ENCODE data around the gene TMPRSS4.

TMPRSS4 gene

DNA sequence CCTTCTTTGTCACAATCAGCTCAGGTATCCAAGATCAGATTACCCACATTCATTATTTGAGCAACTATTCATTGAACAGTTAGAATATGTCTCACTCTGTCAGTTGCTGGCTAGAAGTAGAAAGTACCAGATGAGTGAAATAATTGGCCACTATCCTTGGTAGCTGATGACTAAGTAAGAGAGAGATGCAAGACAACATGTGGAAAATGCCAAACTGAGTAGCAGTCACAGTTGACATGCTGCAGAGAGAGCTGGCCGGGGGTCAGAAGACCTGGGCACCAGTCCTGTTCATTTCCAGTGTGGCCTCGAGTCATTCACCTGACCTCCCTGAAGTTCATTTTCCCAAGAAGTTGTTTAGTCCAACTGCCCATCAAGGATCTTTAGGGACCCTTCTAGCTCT, 32.4 kb downstream of the TMPRSS4 start:
- Histone ChIP-seq H3K27ac (ENCODE audit: low read length) (no peak overlapping the region), H3K36me3 (replicated peaks; ENCODE audit: low read depth, low read length) (no peaks in the 10 kb centered on the region), H3K9me3 (ENCODE audit: insufficient read depth, low read length) (no peaks in the 10 kb centered on the region), H3K4me2 (ENCODE audit: low read length) (no peak overlapping the region), H3K4me1 (ENCODE audit: low read length) (no peaks in the 10 kb centered on the region), H3K27me3 (ENCODE audit: low read depth, low read length) (no peaks in the 10 kb centered on the region), H2AFZ (ENCODE audit: low read depth, low read length) (no peak overlapping the region), H3K9ac (ENCODE audit: low read length) (no peak overlapping the region), H3K79me2 (ENCODE audit: low read length) (no peaks in the 10 kb centered on the region), H3K4me3 (ENCODE audit: low read length) (no peak overlapping the region), H4K20me1 (ENCODE audit: insufficient read depth, low read length) (no peaks in the 10 kb centered on the region)
- no peak for TF ChIP-seq EZH2phosphoT487 (IDR thresholded peaks at IDR 0.05; ENCODE audit: low read depth)
- TF ChIP-seq, protein P1, sequence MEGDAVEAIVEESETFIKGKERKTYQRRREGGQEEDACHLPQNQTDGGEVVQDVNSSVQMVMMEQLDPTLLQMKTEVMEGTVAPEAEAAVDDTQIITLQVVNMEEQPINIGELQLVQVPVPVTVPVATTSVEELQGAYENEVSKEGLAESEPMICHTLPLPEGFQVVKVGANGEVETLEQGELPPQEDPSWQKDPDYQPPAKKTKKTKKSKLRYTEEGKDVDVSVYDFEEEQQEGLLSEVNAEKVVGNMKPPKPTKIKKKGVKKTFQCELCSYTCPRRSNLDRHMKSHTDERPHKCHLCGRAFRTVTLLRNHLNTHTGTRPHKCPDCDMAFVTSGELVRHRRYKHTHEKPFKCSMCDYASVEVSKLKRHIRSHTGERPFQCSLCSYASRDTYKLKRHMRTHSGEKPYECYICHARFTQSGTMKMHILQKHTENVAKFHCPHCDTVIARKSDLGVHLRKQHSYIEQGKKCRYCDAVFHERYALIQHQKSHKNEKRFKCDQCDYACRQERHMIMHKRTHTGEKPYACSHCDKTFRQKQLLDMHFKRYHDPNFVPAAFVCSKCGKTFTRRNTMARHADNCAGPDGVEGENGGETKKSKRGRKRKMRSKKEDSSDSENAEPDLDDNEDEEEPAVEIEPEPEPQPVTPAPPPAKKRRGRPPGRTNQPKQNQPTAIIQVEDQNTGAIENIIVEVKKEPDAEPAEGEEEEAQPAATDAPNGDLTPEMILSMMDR (IDR thresholded peaks at IDR 0.05; ENCODE audit: low read depth, low read length): no peak

GRCh38 chr11:118111019-118111743, 34.3 kb downstream of the TMPRSS4 start:
- H3K4me1 ChIP-seq (ENCODE audit: low read length): no peaks in the 10 kb centered on the region
- no peak overlapping the region for H3K4me2 ChIP-seq (ENCODE audit: low read length)
- H3K9me3 ChIP-seq (ENCODE audit: insufficient read depth, low read length): no peaks in the 10 kb centered on the region
- H2AFZ ChIP-seq (ENCODE audit: low read depth, low read length): no peak overlapping the region
- no peak overlapping the region for H3K4me3 ChIP-seq (ENCODE audit: low read length)
- H3K27me3 ChIP-seq (ENCODE audit: low read depth, low read length): no peaks in the 10 kb centered on the region; the same call in 1 of the 2 replicates
- no peak for TF ChIP-seq EZH2phosphoT487 (IDR thresholded peaks at IDR 0.05; ENCODE audit: low read depth)
- TF ChIP-seq, protein P1 (IDR thresholded peaks at IDR 0.05; ENCODE audit: low read depth, low read length): no peak
- no peak overlapping the region for H3K9ac ChIP-seq (ENCODE audit: low read length)
- no peaks in the 10 kb centered on the region for H4K20me1 ChIP-seq (ENCODE audit: insufficient read depth, low read length)
- no peak overlapping the region for H3K27ac ChIP-seq (ENCODE audit: low read length)
- no peaks in the 10 kb centered on the region for H3K79me2 ChIP-seq (ENCODE audit: low read length)
- no peaks in the 10 kb centered on the region for H3K36me3 ChIP-seq (replicated peaks; ENCODE audit: low read depth, low read length)

- H3K79me2 ChIP-seq (ENCODE audit: low read length): no peaks in the 10 kb centered on the region
- no peak overlapping the region for H2AFZ ChIP-seq (ENCODE audit: low read depth, low read length)
- H3K4me3 ChIP-seq (ENCODE audit: low read length): no peak overlapping the region
- no peak overlapping the region for H3K27ac ChIP-seq (ENCODE audit: low read length)
- no peaks in the 10 kb centered on the region for H3K36me3 ChIP-seq (replicated peaks; ENCODE audit: low read depth, low read length)
- no peaks in the 10 kb centered on the region; the same call in 1 of the 2 replicates for H3K27me3 ChIP-seq (ENCODE audit: low read depth, low read length)
- no peaks in the 10 kb centered on the region for H3K4me1 ChIP-seq (ENCODE audit: low read length)
- TF ChIP-seq, protein P1 (IDR thresholded peaks at IDR 0.05; ENCODE audit: low read depth, low read length): no peak
- TF ChIP-seq EZH2phosphoT487 (IDR thresholded peaks at IDR 0.05; ENCODE audit: low read depth): no peak
- no peak overlapping the region for H3K9ac ChIP-seq (ENCODE audit: low read length)
- H4K20me1 ChIP-seq (ENCODE audit: insufficient read depth, low read length): no peaks in the 10 kb centered on the region
- H3K9me3 ChIP-seq (ENCODE audit: insufficient read depth, low read length): no peaks in the 10 kb centered on the region
- H3K4me2 ChIP-seq (ENCODE audit: low read length): no peak overlapping the region
Measured at GRCh38 chr11:118111744-118112035, 34.8 kb downstream of the TMPRSS4 start.

DNA sequence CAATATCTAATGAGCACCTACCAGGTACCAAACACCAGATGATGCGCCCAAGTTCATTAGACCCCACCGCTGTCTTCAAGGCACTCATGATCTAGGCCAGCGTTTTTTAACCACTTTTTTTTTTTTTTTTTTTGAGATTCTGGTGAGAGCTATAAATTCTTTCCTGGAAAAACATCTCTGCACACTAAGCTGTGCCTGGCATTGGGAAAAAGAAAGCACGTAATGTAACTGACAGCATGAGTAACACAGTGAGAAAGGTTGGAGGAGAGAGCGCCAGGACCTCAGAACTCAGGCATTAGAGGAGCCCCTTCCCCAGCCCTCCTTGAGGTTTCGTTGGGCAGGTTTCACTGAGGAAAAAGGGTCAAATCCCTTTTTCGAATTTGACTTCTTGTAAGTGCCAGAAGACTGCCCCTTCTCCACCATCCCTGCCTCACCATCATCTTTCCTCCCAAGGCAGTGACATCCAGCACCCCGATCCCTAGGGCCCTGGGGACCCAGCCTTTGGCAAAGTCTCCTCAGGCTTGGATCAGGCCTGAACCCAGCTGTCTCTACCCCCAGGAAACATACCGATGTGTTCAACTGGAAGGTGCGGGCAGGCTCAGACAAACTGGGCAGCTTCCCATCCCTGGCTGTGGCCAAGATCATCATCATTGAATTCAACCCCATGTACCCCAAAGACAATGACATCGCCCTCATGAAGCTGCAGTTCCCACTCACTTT, 36.0 kb downstream of the TMPRSS4 start:
- Histone ChIP-seq H3K4me1 (ENCODE audit: low read length) (peaks cover 7% of the 10 kb centered on the region), H3K27ac (ENCODE audit: low read length) (no peak overlapping the region), H3K4me3 (ENCODE audit: low read length) (no peak overlapping the region), H3K9me3 (ENCODE audit: insufficient read depth, low read length) (no peaks in the 10 kb centered on the region), H4K20me1 (ENCODE audit: insufficient read depth, low read length) (no peaks in the 10 kb centered on the region), H3K27me3 (ENCODE audit: low read depth, low read length) (no peaks in the 10 kb centered on the region; the same call in 1 of the 2 replicates), H2AFZ (ENCODE audit: low read depth, low read length) (no peak overlapping the region), H3K79me2 (ENCODE audit: low read length) (no peaks in the 10 kb centered on the region), H3K36me3 (replicated peaks; ENCODE audit: low read depth, low read length) (no peaks in the 10 kb centered on the region), H3K9ac (ENCODE audit: low read length) (no peak overlapping the region), H3K4me2 (ENCODE audit: low read length) (no peak overlapping the region)
- TF ChIP-seq, protein P1 (IDR thresholded peaks at IDR 0.05; ENCODE audit: low read depth, low read length): no peak
- TF ChIP-seq EZH2phosphoT487 (IDR thresholded peaks at IDR 0.05; ENCODE audit: low read depth): no peak

Data from OCI-LY3 (cell line).